PFSK-1 (cell line): Measurements from ENCODE around the gene LATS1.

Experiments used
- FOXP2 ChIP-seq: optimal IDR thresholded peaks from 2 replicates; pipeline ENCODE3; 2011; ENCODE audit warnings: borderline replicate concordance, control low read depth, inconsistent platforms; ENCODE audit not compliant: insufficient read depth; ENCODE audit errors: extremely low read length, extremely low read depth
- POLR2AphosphoS5 ChIP-seq: IDR thresholded peaks from 2 replicates; pipeline ENCODE4 v1.6.1; 2012; ENCODE audit warnings: low read depth, mild to moderate bottlenecking, control low read depth, low read length, moderate library complexity
- REST ChIP-seq, 2 experiments: IDR thresholded peaks; 2 replicates each; pipeline versions ENCODE4 v1.6.1 to v1.8.0; 2011 to 2012; ENCODE audit warnings: low read depth in 2 of 2, low read length in 2 of 2, control low read depth in 1 of 2, inconsistent platforms in 1 of 2, mild to moderate bottlenecking in 1 of 2, moderate library complexity in 1 of 2; ENCODE audit not compliant: insufficient read depth in 1 of 2
- SIN3A ChIP-seq: IDR thresholded peaks from 2 replicates; pipeline ENCODE4 v1.6.1; 2012; ENCODE audit warnings: mild to moderate bottlenecking, low read length, moderate library complexity, borderline replicate concordance; ENCODE audit not compliant: insufficient read depth
- TAF1 ChIP-seq: IDR thresholded peaks from 2 replicates; pipeline ENCODE4 v1.6.1; 2012; ENCODE audit warnings: low read length, control low read depth, borderline replicate concordance; ENCODE audit not compliant: insufficient read depth

Gene LATS1

DNA sequence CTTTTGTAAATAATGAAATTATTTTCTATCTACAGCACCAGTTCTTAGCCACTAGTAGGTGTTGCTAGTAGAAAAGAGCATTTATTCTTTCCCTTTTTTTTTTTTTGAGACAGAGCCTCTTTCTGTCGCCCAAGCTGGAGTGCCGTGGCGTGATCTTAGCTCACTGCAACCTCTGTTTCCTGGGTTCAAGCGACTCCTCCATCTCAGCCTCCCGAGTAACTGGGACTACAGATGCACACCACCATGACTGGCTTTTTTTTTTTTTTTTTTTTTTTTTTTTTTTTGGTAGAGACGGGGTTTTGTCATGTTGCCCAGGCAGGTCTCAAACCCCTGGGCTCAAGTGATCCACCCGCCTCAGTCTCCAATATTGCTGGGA is 38.3 kb upstream of the LATS1 start:
- TF ChIP-seq REST (IDR thresholded peaks at IDR 0.05; ENCODE audit: insufficient read depth in 1 of 2, low read depth in 2 of 2, low read length in 2 of 2), result no peak
- no peak for TF ChIP-seq FOXP2
- no peak for TF ChIP-seq TAF1
- TF ChIP-seq SIN3A, result no peak
- no peak for TF ChIP-seq POLR2AphosphoS5

DNA sequence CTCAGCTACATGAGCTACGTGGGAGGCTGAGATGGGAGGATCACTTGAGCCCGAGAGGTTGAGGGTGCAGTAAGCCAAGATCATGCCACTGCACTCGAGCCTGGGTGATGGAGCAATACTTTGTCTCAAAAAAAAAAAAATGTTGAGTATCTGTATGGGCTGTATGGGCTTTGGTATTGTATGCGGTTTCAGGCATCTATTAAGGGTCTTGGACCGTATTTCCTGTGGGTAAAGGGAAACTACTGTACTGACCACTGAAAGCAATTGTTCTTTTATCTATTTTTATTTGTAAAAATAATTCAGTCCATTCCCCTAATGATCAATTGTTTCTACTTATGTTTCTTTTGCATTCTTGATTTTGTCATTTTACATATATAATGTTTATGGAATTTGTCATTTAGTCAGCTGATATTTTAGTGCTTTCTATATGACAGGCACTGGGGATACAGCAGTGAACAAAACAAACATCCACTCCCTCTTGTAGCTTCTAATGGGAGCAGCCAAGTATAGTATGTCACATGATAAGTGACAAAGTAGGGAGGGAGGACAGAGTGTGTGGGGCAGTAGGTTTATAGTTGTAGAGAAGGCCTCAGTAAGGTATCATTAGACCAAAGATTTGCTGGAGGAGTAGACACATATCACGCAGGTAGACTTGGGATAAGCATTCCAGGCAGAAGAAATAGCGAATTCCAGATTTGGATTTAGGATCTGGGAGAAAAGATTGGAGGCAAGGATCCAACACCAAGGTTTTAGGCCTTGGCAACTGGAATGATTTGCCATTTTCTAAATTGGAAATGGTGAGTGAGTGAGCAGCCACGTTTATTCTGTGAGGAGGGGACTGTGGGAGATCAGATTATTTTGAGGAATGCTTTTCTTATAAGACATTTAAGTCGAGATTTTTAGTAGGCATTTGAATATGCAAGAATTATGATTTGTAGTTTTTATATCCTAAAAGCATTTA is 37.7 kb upstream of the LATS1 start:
- TF ChIP-seq REST (IDR thresholded peaks at IDR 0.05; ENCODE audit: insufficient read depth in 1 of 2, low read depth in 2 of 2, low read length in 2 of 2) (no peak), TAF1 (no peak), FOXP2 (no peak), SIN3A (no peak), POLR2AphosphoS5 (no peak)

GRCh38 chr6:149754548-149754947 is 36.6 kb upstream of the LATS1 start:
- no peak for TF ChIP-seq SIN3A

GRCh38 chr6:149752600-149753373 is 34.9 kb upstream of the LATS1 start:
- TF ChIP-seq FOXP2 (no peak), POLR2AphosphoS5 (no peak), SIN3A (no peak), TAF1 (no peak), REST (IDR thresholded peaks at IDR 0.05; ENCODE audit: insufficient read depth in 1 of 2, low read depth in 2 of 2, low read length in 2 of 2) (no peak)

GRCh38 chr6:149751239-149751638 is 33.3 kb upstream of the LATS1 start:
- TF ChIP-seq SIN3A (no peak), REST (IDR thresholded peaks at IDR 0.05; ENCODE audit: insufficient read depth in 1 of 2, low read depth in 2 of 2, low read length in 2 of 2) (no peak), POLR2AphosphoS5 (no peak), TAF1 (no peak), FOXP2 (no peak)
